HUES6 (cell line): ENCODE measurements around the gene CAMKK1.

ENCODE experiments used
- H3K27ac ChIP-seq: 2 replicates; pipeline ENCODE4 v1.7.0; 2013; ENCODE audit warnings: low read depth, mild to moderate bottlenecking, low read length, inconsistent platforms
- H3K27me3 ChIP-seq: 2 replicates; pipeline ENCODE4 v1.6.1; 2013; ENCODE audit warnings: low read length; ENCODE audit not compliant: control insufficient read depth, insufficient read depth
- H3K36me3 ChIP-seq: 2 replicates; pipeline ENCODE4 v1.6.1; 2013; ENCODE audit warnings: low read length; ENCODE audit not compliant: control insufficient read depth, insufficient read depth
- H3K4me1 ChIP-seq: 2 replicates; pipeline ENCODE4 v1.6.1; 2013; ENCODE audit warnings: low read length; ENCODE audit not compliant: control insufficient read depth, insufficient read depth
- H3K4me3 ChIP-seq: 2 replicates; pipeline ENCODE4 v1.5.1; 2013; ENCODE audit warnings: low read depth, low read length
- H3K9ac ChIP-seq: one replicate; pipeline ENCODE4 v1.6.1; 2013; ENCODE audit warnings: mild to moderate bottlenecking, low read length
- H3K9me3 ChIP-seq: 2 replicates; pipeline ENCODE4 v1.6.1; 2013; ENCODE audit warnings: low read depth, low read length; ENCODE audit not compliant: control insufficient read depth, insufficient read depth

The CAMKK1 gene

DNA sequence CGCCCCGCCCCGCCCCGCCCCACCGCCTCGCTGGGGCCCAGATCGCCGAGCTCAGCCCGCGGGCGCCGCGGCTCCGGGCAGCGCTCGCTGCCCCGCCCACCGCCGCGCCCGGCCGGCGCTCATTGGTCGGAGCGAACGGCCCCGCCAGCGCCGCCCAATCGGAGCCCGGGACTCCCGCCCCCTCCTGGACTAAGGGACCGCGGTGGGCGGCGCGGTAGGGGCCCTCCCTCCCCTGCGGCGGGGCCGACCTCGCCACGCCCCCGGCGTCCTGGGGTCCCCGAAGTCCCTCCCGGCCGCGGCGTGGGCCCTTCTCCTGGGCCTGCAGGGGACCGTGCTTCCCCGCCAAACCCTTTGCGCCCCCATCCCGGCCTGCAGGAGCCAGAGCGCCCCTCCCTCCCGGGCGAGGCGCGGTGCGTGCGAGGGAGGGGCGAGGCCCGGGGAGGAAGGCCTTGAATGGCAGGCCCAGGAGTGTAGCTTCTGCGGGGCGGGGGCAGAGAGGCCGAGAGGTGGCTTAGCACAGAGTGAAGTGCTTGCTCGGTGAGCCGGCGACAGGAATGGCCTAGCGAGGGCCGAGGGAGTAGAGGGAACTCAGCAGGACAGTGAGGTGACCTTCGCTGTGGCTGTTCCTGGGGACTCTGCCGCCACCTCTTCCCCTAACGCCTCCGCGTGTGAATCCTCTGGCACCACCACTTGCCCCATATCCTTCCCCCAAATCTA is at the start of gene CAMKK1:
TSS of gene CAMKK1 (minus strand) at position 51 of the 717 bp plus-strand sequence. CDS start 7,366 bp downstream, outside the sequence.
- Histone ChIP-seq H3K9me3 (no peaks in the 10 kb centered on the region), H3K27ac (0 out of 2 replicates have a peak within 1 kb of the TSS, but pooled peaks have one; percentile 57), H3K36me3 (no peaks in the 10 kb centered on the region), H3K4me1 (peaks cover 48% of the 10 kb centered on the region), H3K4me3 (peak within 1 kb of the TSS; percentile 83), H3K27me3 (peaks cover 20% of the 10 kb centered on the region), H3K9ac (peak within 1 kb of the TSS; percentile 54)

DNA sequence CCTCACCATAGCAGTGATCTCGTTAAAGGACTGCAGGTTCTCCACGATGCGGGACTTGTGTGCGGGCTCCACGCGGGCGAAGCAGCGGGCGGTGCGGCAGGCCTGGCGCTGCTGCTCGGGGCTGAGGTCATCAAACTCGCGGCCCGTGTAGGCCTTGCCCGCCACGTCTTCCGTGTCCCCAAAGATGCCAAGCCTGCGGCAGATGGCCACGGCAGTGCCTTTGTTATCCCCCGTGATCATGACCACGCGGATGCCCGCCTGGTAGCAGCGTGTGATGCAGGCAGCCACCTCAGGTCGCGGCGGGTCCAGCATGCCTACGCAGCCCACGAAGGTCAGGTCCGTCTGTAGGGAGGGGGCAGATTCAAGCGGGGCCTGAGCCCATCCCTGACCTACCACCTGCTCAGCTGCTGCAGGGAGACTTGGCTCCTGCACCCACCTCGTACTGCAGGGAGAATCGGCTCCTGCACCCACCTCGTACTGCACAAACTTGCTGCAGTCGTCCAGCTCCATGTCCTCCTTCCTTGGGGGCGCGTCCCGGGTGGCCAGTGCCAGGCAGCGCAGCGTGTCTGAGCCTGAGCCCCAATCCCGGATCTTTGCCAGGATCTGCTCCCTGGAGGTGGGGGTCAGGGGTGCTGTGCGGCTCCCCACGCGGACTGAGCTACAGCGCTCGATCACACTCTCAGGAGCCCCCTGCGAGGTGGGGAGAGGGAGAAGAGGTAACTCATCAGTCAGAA is 48.3 kb upstream of the CAMKK1 start:
- Histone ChIP-seq H3K9ac (no peak overlapping the region), H3K4me1 (peaks cover 8% of the 10 kb centered on the region), H3K4me3 (no peak overlapping the region), H3K36me3 (peaks cover 16% of the 10 kb centered on the region), H3K27me3 (peaks cover 11% of the 10 kb centered on the region), H3K27ac (no peak overlapping the region), H3K9me3 (no peaks in the 10 kb centered on the region)

DNA sequence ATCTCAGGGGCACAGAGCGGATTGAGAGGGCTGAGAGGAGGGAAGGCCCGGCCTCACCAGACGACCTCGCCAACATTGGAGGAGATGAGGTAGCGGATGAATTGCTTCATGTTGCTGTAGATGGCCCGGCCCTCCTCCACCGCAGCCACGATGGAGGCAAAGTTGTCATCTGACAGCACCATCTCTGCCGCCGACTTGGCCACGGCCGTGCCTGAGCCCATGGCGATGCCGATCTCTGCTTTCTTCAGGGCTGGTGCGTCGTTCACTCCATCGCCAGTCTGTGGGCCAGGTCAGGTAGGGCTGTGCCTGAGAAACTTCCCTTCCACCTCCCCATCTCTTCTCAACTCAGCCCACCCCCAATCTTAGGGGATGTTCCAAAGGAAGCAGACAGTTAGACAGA is 44.5 kb upstream of the CAMKK1 start:
- peaks cover 19% of the 10 kb centered on the region for H3K36me3 ChIP-seq
- H3K4me1 ChIP-seq: no peaks in the 10 kb centered on the region
- no peaks in the 10 kb centered on the region for H3K9me3 ChIP-seq
- no peak overlapping the region for H3K27ac ChIP-seq
- H3K9ac ChIP-seq: no peak overlapping the region
- H3K27me3 ChIP-seq: no peaks in the 10 kb centered on the region
- H3K4me3 ChIP-seq: no peak overlapping the region

DNA sequence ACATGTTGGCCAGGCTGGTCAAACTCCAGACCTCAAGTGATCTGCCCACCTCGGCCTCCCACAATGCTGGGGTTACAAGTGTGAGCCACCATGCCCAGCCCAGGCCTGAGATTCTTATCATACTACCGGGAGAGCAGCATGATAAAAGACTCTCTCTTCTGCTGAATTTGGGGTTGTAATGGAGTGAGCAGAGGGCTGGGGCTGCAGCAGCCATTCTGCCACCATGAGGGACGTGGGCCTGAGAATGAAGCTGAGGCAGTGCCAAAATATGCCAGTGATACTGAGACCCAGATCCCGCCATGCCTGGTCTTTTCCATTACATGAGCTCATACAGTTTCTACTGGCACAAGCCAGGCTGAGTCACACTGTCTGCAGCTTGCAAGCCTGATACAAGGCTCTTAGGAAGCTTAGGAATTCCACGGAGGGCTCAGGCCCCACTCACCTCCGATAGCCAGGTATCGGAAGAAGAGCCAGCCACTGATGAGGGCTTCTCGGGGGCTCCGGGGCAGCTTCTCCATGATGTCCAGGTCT is 43.0 kb upstream of the CAMKK1 start:
- Histone ChIP-seq H3K27me3 (no peaks in the 10 kb centered on the region), H3K4me3 (no peak overlapping the region), H3K9ac (no peak overlapping the region), H3K27ac (no peak overlapping the region), H3K9me3 (no peaks in the 10 kb centered on the region), H3K4me1 (no peaks in the 10 kb centered on the region), H3K36me3 (peaks cover 15% of the 10 kb centered on the region)

DNA sequence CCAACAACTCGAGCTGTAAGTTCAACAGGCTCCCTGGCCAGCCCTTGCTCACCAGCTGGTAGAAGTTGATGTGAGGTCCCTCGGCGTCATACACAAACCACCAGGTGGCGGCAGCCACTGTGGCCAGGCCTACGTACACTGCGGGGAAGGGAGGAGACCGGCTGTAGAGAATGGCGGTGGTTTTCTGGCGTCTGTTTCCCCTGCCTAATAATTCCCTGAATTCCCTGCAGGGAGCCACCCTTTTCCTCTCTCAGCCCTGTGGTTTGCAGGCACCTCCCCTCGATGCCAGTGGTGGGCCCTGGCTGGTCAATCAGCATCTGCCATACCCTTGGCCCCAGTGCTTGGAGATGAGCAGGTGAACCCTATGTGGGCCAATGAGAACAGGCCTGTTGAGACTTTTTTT is 42.3 kb upstream of the CAMKK1 start:
- Histone ChIP-seq H3K27ac (no peak overlapping the region), H3K27me3 (no peaks in the 10 kb centered on the region), H3K9ac (no peak overlapping the region), H3K4me1 (no peaks in the 10 kb centered on the region), H3K4me3 (no peak overlapping the region), H3K36me3 (peaks cover 14% of the 10 kb centered on the region), H3K9me3 (no peaks in the 10 kb centered on the region)

DNA sequence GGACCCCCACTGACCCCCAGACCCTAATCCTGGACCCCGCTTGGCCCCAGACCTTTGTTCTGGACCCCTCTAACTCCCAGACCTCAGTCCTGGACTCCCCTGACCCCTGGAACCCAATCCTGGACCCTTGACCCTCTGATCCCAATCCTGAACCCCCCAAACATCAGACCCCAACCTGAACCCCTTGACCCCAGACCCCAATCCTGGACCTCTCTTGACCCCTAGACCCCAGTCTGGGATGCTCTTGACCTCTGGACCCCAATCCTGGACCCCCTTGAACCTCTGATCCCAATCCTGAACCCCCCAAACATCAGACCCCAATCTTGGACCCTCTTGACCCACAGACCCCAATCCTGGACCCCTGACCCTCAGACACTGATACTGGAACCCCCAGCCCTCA is 36.9 kb upstream of the CAMKK1 start:
- no peak overlapping the region for H3K4me3 ChIP-seq
- 0 out of 2 replicates have a peak, but pooled peaks cover 3% of the 10 kb centered on the region for H3K36me3 ChIP-seq
- no peaks in the 10 kb centered on the region for H3K9me3 ChIP-seq
- peaks cover 14% of the 10 kb centered on the region; the same call in 1 of the 2 replicates for H3K4me1 ChIP-seq
- H3K9ac ChIP-seq: no peak overlapping the region
- H3K27ac ChIP-seq: no peak overlapping the region
- no peaks in the 10 kb centered on the region for H3K27me3 ChIP-seq

DNA sequence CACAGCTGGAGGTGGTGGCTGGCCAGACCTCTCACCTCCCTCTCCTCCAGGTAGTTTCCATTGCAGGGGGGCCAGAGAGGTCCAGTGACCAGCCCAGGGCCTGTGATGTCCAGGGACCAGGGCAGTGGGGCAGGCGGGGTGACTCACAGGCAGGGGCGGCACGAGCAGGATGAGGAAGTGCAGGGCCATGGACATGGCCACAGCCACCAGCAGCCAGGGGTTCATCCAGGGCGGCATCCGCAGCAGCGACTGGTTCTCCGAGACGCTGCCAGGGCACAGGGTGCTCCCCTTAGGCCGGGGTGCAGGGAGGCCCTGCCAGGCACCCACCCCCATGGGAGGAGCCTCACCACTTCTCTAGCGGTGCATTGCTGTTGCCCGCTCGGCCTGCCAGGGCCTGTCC is 36.3 kb upstream of the CAMKK1 start:
- Histone ChIP-seq H3K9me3 (no peaks in the 10 kb centered on the region), H3K4me3 (no peak overlapping the region), H3K36me3 (0 out of 2 replicates have a peak, but pooled peaks cover 3% of the 10 kb centered on the region), H3K4me1 (peaks cover 14% of the 10 kb centered on the region; the same call in 1 of the 2 replicates), H3K9ac (peak overlapping the region; percentile 15), H3K27ac (no peak overlapping the region), H3K27me3 (no peaks in the 10 kb centered on the region)

DNA sequence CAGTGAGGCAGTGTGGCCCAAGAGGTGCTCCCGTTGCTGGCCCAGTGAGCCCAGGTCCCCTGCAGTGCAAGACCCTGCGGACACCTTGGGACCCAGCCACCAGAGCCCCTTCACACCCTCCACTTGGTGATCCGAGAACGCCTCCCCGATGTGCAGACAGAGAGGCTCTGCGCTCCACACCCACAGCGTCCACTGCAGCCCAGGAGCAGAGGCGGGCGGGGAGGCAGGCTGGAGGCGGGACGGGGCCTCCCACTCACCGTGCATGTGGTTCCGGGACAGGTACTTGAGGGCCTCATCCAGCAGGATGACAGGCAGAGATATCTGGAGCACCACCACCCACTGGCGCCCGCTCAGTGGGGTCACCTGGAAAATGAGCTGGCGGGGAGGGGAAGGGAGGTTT is 35.6 kb upstream of the CAMKK1 start:
- H3K27ac ChIP-seq: no peak overlapping the region
- H3K9me3 ChIP-seq: no peaks in the 10 kb centered on the region
- H3K9ac ChIP-seq: no peak overlapping the region
- H3K4me3 ChIP-seq: no peak overlapping the region
- no peaks in the 10 kb centered on the region for H3K27me3 ChIP-seq
- H3K36me3 ChIP-seq: 0 out of 2 replicates have a peak, but pooled peaks cover 3% of the 10 kb centered on the region
- peaks cover 14% of the 10 kb centered on the region; the same call in 1 of the 2 replicates for H3K4me1 ChIP-seq

DNA sequence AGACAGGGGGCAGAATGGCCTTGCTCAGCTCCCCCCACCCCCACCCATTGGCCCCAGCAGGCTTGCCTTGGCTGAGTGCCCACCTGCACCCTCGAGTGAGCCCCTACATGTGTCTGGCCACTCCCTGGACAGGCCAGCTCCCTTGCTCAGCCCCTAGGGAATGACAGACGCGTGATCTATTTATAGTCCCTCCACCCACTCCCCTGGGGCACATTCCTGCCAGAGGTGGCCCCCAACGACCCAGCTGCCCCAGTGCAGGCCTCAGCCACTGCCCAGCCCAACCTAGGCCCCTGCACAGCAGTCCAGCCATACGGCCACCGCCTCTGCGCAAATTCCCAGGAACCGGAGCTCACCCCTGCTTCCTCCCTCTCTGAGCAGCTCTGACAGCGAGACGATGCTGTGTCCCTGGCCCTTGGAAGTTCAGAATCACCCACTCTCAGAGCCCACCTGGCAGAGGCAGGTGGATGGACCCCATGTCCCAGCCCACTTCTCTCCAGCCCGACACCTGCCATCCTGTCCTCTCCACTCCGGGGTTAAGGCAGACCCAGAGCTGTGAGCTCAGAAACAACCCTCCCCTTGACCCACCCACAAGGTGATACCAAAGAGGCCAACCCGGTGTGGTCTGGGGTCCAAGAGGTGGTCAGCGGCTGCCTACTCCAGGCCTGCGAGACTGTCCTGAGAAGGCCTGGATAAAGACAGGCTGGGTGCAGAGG is 34.9 kb upstream of the CAMKK1 start:
- Histone ChIP-seq H3K27me3 (no peaks in the 10 kb centered on the region), H3K9ac (no peak overlapping the region), H3K4me1 (peaks cover 14% of the 10 kb centered on the region; the same call in 1 of the 2 replicates), H3K4me3 (no peak overlapping the region), H3K36me3 (0 out of 2 replicates have a peak, but pooled peaks cover 3% of the 10 kb centered on the region), H3K9me3 (no peaks in the 10 kb centered on the region), H3K27ac (no peak overlapping the region)

DNA sequence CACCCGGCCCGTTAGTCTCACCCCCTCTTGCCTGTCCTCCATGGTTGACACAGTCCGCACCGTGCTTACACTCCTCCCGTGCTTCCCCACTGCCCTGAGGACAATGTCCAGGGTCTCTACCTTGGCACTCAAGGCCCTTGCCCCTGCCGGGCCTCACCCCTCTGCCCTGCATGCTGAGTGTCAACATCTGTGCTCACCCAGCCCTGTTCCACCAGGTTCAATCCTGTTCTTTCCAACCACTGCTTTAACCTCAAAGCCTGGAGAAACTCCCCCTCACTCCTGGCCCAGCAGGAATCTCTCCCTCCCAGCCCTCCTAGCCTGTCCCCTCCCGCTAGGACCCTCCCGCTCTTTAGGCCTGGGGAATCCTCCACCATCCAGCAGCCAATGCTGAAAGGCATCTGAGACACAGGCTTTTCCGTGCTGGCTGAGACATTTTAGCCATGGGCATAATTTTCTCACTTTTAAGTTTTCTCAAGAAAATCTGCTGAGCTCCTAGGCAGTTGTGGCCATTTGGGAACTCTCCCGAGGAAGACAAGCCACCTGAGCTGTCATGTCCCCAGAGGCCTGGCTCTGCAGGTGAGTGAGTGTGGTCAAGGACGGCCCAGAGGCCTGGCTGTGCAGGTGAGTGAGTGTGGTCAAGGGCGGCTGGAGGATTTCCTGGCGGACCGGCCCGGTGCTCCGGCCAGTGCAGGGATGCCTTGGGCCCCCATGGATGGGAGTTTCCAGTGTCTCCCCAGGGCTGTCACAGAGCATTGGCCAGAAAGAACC is 34.2 kb upstream of the CAMKK1 start:
- Histone ChIP-seq H3K36me3 (0 out of 2 replicates have a peak, but pooled peaks cover 3% of the 10 kb centered on the region), H3K9me3 (no peaks in the 10 kb centered on the region), H3K4me3 (no peak overlapping the region), H3K27me3 (no peaks in the 10 kb centered on the region), H3K9ac (no peak overlapping the region), H3K4me1 (peaks cover 14% of the 10 kb centered on the region; the same call in 1 of the 2 replicates), H3K27ac (no peak overlapping the region)
